DMS153 treated with DMSO at 0.1 percent for 48 hours (cell line): ENCODE measurements around the gene CYP26B1.

Source experiments
- DNase-seq: peaks from one replicate; lab custom pipeline; 2025; ENCODE audit not compliant: unreplicated experiment; lab: John Stamatoyannopoulos, UW

The CYP26B1 gene, protein sequence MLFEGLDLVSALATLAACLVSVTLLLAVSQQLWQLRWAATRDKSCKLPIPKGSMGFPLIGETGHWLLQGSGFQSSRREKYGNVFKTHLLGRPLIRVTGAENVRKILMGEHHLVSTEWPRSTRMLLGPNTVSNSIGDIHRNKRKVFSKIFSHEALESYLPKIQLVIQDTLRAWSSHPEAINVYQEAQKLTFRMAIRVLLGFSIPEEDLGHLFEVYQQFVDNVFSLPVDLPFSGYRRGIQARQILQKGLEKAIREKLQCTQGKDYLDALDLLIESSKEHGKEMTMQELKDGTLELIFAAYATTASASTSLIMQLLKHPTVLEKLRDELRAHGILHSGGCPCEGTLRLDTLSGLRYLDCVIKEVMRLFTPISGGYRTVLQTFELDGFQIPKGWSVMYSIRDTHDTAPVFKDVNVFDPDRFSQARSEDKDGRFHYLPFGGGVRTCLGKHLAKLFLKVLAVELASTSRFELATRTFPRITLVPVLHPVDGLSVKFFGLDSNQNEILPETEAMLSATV

DNA sequence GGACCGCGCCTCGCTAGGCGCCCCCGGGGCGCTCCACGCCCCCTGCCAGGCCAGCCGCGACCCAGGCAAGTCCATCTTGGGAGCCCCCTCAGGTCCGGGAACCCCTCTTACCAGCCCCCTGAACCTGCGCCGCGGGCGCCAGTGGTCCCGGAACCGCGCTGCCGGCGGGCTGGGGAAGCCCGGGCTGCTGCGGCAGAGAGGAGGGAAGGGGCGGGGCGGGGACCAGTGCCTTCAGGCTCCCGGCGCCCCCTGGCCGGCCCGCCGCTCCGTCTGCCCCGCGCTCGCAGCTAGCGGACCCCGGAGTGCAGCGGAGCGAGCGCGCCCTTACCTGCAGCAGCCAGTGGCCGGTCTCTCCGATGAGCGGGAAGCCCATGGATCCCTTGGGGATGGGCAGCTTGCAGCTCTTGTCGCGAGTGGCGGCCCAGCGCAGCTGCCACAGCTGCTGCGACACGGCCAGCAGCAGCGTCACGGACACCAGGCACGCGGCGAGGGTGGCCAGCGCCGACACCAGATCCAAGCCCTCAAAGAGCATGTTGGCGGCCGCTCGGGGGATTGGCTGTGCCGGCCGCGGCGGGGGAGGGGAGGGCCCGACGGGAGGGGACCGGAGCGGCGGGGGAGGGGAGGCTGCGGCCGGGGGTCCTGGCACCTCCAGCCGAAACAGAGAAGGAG, at the start of gene CYP26B1:
CYP26B1 (minus strand) TSS at position 560 of the 669 bp plus-strand sequence; CDS start at position 532, 28 bp downstream.
- no peak for DNase-seq

- DNase-seq: no peak
Measured at GRCh38 chr2:72193723-72194122, 46.1 kb upstream of the CYP26B1 start.

DNA sequence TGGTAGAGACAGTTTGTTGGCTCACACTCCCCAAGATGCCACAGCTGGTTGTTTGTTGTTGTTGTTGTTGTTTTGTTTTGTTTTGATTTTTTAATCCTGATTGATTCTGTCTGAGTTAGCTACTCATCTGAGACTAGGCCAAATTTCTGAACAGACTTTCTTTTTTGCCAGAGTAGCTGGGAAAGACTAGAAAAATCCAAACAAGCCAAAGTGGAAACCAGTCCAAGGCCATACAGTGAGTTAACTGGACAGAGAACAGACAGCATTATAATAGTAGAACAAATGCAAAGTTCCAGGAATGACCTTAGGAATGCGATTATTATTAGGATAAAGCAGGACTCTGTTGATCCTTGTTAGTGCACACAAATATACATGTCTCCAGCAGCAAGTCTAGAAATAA, 43.8 kb upstream of the CYP26B1 start:
- no peak for DNase-seq

- DNase-seq: no peak
Measured at GRCh38 chr2:72185206-72185605, 37.5 kb upstream of the CYP26B1 start.

- no peak for DNase-seq
Measured at GRCh38 chr2:72183466-72183865, 35.8 kb upstream of the CYP26B1 start.

DNA sequence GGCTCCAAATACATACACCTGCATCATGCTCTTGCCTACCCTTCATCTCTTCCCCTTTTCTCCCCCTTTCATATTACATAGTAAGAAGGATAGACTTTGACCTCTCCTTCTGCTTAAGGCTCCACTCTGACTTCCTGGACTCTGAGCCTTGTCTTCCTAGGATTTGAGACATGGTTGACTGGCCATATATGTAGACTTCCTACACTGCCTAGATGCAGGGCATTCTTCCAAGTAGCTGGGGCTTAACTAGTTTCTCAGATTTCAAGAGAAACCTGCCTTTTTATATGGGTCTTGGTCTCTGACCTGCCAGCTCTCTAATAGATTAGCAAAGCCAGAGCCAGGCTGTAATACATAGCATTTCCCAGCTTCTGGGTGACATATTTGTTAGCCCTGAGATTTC, 35.4 kb upstream of the CYP26B1 start:
- no peak for DNase-seq

GRCh38 chr2:72182547-72182946, 34.9 kb upstream of the CYP26B1 start:
- DNase-seq: no peak

DNA sequence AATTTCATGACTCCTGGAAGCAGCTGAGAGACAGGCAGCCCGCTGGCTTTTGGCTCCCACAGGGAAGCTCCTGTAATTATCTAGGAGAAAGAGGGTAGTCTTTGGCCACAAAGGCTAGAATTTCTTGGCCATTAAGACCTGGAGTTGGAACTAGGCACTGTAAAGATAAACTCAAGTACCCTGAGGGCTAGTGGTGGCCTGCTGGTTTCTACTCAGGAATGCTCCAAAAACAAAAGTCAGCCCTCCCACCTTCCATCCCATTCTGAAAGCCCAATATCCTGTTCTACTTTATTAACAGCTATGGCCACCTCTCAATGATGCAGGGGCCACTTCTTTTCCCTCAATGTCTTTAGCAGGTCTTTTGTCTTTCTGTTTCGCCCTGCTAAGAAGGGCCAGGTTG, 34.0 kb upstream of the CYP26B1 start:
- DNase-seq: no peak

DNA sequence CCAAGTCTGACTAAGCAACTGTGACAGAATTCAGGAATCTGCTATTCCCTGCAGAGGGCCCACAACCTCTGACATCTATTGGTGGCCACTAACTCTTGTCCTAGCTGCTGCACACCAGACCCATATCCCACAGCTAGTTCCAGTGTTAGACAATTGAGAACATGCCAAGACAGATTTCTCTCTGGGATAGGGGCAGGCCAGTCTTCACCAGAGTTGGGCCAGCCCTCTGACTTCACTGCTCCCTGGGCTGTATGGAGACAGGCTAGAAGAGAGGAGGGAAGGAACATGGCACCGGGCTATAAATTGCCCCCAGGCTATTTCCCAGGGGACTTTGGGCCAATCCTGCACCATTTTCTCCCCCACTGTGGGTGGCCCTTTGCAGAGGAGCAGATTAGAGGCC, 32.7 kb upstream of the CYP26B1 start:
- DNase-seq: no peak

- no peak for DNase-seq
Measured at GRCh38 chr2:72178551-72178950, 30.9 kb upstream of the CYP26B1 start.

GRCh38 chr2:72176281-72176680, 28.6 kb upstream of the CYP26B1 start:
- no peak for DNase-seq

- no peak for DNase-seq
Measured at GRCh38 chr2:72175636-72176035, 28.0 kb upstream of the CYP26B1 start.

DNA sequence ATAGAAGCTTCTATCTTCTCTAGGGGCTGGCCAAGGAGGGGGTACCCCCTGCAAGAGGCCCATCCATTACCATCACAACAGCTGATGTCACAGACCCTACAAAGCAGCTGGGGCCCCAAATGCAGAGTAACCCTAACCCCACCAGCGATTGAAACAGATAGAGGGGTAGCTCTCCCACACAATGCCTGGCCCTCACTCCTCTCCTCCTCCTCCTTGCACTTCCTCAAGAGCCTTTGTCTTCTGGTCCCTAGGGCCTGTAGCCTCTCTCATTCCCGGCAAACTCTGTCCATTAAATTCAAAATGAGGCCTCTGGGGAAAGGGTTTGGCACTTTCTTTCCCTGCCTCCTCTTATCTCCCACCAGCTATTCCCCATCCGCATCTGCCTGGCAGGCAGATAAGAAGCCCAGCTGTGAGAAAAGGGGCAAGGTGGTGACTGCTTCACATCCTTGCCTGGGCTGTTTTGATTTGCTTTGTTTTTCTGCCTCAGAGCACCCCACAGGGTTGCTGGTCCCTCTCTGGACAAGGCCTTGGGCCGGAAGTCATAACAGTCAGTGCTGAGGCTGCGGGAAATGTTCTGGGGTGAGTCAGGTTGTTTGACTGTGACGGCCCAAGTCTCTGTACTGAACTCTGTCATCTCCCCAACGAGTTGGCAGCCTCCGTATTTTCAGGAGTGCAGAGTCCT, 26.1 kb upstream of the CYP26B1 start:
- no peak for DNase-seq

DNA sequence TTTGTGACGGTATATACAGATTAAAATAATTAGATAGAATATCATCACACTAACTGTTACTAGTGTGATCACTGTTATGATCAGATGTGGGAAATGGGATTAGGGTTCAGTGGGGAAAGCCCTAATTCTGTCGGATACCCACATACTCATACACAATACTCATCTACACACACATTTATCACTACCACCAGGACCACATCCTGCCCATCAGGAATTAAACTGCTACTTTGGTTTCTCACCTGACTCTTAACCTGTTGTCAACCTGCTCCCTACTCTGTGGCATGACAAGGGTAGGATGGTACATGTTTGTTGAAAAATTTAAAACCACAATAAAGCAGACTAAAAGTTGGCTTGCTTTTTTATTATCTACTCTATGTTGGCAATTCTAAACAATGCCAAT, 24.8 kb upstream of the CYP26B1 start:
- no peak for DNase-seq

- DNase-seq: no peak
Measured at GRCh38 chr2:72166279-72166678, 18.6 kb upstream of the CYP26B1 start.

GRCh38 chr2:72165792-72166191, 18.1 kb upstream of the CYP26B1 start:
- DNase-seq: no peak

GRCh38 chr2:72162574-72162973, 14.9 kb upstream of the CYP26B1 start:
- no peak for DNase-seq

DNA sequence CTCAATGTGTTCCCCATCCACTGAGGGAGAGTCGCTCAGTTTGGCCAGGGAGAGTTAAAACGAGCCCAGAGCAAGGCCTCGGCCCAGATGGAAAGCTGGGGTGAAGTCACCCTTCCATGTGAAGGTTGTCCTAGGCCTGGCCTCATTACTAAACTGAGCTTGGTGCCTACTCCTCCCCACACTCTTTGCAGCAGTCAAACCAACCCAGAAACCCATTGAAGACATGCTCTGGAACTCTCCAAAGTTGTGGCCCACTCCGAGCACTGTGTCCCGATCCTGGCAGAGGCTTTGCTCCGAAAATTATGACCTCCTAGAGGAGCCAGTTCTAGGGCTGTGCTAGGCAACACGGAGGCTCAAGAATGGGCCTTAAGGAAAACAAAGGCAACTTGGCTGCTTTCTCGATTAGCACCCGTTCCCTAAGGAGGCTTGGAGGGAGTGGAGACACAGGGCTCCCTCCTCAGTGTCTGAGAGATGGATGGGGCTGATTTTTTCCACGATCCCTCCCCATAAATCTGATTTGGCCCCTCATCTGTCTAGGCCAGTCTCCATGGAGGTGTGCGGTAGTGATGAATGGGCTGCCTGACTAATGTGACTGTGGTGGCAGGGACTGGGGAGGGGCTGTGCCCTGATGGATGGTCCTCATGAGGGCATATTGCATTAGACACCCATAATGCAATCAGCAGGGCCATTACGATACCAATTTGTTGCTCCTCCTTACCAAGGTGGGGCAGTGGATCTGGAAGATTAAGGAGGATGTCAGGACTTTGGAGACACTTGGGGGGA, 11.7 kb upstream of the CYP26B1 start:
- DNase-seq: no peak

DNA sequence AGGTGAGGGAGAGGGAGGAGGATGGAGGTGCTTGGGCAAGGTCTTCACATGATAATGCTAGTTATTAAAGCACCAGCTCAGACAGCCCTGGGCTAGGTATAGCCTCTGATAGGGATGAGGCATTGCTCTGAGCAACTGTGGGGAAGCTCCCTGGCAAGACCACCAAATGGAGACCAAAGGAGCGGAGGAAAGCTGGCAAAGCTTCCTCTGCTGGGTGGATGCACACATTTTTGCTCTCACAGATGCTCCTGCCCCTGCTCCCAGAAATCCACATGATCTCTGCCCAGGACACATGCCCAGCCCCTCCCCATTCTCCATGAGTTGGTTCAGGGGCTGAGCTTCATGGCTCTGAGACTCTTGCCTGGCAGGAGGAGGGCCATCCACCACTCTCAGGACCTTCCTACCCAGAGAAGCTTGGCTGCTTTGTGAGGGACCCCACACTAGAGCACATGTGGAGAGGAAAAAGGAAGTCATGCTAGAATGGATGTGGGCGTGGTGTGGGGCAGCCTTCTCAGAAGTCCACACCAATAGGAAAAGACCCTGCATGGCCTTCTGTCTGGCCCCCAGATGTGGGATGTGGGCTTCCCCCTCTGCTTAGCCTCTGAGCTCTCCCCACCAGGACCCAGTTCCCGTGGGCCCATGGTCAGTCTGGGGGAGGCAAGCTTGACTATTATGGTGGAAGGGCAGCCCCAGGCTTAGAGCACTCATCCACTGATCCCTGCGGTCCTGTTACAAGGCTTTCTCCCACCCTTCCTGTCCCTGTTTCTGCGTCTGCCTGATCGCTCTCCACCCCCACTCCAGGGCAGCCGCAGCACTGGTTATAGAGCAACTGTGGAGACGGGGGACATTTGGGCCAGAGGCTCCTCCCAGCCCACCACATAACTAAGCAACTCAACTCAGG, 10.5 kb upstream of the CYP26B1 start:
- no peak for DNase-seq

DNA sequence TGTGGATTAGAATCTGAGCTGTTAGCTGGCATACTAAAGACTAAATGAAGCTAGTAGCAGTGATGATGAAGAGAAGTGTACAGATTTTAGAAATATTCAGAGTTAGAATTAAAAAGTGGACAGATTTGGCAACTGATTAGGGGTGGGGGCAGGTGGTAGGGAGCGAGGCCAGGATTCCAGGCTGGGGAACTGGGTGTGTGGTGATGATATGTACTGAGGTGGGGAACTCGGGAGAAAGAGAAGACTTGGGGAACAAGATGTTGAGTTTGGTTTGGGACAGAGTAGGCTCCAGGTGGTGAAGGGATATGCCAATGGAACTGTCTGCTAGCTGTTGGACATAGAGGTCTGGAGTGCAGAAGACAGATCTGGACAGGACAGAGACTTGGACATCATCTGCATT, 9.2 kb upstream of the CYP26B1 start:
- no peak for DNase-seq
